ENCODE measurements around the gene TBC1D2.

GRCh38 chr9:98219364-98219716 lies 36.1 kb downstream of the TBC1D2 start:
- no peak for TF ChIP-seq EP300 (IDR thresholded peaks at IDR 0.05)
- TF ChIP-seq CTCF (IDR thresholded peaks at IDR 0.05) = no peak
- no peak for TF ChIP-seq REST (IDR thresholded peaks at IDR 0.05)
- no peak for TF ChIP-seq ESRRA (IDR thresholded peaks at IDR 0.05; ENCODE audit: borderline replicate concordance, low read length)
- TF ChIP-seq NFE2L2 (conservative IDR thresholded peaks at IDR 0.05; ENCODE audit: low read length) = no peak
- no peak for TF ChIP-seq RFX5 (IDR thresholded peaks at IDR 0.05)
- TF ChIP-seq RAD21 (conservative IDR thresholded peaks at IDR 0.05 in 1 of 2, IDR thresholded peaks at IDR 0.05 in 1 of 2) = no peak
- TF ChIP-seq CBX8 (IDR thresholded peaks at IDR 0.05) = no peak
- no peak for TF ChIP-seq KDM1A (IDR thresholded peaks at IDR 0.05; ENCODE audit: low read depth)
- TF ChIP-seq BHLHE40 (IDR thresholded peaks at IDR 0.05; ENCODE audit: low read depth, low read length) = no peak

Data from A549 (cell line).